HG03571 (cell line): Measurements from ENCODE around the gene MEI1.
"Not testable (repeated sequence)": the region's sequence is repeated elsewhere in the genome, so short reads cannot be mapped to it uniquely, and the experiment has no call there.

Experiments
- ATAC-seq: cut with Tn5 transposase; IDR thresholded peaks from one replicate; pipeline ENCODE4 v1.9.1; 2021; ENCODE audit not compliant: unreplicated experiment

The MEI1 gene

DNA sequence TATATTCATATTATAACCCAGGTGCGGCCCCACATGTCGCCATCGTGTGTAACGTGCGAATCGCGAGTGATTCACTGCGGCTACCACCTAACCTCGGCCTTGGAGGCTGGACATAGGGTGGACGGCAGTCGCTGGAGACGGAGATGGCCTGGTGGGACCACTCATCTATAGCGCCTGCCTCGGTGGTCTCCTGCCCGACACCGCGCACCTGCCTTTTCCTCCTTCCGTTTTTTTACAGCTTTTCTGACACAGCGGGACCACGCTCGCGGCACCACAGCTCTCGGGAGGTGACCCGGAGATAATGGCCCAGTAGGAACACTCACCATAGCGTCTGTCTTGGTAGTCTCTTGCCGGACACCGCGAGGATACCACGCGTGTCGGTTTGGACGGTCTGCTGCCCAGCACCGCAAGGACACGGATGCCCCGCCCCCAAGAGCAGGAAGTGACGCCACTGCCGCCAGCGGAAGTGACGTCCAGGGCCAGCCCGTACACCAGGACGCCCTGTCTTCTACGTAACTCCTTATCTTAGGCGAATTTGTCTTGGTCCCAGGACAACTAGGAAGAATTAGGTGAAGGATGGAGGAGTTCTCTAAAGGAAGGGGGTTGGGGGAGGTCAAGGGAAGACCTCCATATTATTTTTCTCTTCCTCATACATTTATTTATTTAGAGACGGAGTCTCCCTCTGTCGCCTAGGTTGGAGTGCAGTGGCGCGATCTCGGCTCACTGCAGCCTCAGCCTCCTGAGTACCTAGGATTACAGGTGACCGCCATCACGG is 17.1 kb upstream of the MEI1 start:
- ATAC-seq = peak; percentile 49

DNA sequence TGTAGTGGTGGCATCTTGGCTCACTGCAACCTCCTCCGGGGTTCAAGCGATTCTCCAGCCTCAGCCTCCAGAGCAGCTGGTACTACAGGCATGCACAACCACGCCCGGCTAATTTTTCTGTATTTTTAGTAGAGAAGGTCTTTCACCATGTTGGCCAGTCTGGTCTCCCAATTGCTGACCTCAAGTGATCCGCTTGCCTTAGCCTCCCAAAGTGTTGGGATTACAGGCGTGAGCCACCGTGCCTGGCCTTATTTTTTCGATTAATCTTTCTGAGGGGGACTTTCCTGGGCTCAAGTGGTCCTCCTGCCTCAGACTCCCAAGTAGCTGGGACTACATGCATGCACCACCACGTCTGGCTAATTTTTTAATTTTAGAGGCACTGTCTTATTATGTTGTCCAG is 16.3 kb upstream of the MEI1 start:
- no peak for ATAC-seq

DNA sequence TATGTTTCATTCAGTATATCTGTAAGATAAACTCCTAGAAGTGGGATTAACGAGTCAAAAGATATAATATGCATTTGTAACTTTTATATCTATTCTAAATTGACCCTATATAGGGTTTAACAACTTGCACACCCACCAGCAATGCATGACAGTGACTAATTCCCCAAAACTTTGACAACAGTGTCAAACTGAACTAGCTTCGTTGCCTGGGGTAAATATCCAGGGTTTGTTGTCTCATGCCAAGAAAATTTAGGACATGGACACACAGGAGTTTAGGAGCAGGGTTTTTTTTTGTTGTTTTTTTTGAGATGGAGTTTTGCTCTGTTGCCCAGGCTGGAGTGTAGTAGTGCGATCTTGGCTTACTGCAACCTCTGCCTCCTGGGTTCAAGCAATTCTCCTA is 15.7 kb upstream of the MEI1 start:
- no peak for ATAC-seq

DNA sequence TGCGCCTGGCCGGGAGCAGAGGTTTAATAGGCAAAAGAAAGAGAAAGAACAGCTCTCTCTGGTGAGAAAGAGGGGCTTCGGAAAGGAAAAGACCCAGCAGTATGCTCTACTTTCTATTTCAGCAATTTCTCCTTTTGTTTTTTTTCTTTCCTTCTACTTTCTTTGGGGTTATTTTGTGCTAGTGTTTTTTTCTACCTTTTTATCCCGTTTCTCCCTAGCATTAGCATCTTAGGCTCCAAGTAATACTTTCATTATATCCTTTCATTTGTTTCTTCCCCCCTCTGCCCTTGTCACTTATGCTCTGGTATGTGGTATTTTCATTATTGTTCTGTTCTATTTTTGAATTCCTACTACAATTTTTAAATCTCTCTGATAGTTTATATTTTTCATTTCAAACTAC is 15.1 kb upstream of the MEI1 start:
- no peak for ATAC-seq

DNA sequence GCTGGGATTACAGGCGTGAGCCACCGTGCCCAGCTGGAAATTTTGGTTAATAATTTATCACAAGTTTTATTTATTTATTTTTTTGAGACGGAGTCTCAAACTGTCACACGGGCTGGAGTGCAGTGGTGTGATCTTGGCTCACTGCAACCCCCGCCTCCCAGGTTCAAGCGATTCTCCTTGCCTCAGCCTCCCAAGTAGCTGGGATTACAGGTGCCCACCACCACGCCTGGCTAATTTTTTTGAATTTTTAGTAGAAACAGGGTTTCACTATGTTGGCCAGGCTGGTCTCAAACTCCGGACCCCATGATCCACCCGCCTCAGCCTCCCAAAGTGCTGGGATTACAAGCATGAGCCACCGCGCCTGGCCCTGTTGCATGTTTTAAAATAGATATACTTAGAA is 12.4 kb upstream of the MEI1 start:
- ATAC-seq = not testable (repeated sequence)

DNA sequence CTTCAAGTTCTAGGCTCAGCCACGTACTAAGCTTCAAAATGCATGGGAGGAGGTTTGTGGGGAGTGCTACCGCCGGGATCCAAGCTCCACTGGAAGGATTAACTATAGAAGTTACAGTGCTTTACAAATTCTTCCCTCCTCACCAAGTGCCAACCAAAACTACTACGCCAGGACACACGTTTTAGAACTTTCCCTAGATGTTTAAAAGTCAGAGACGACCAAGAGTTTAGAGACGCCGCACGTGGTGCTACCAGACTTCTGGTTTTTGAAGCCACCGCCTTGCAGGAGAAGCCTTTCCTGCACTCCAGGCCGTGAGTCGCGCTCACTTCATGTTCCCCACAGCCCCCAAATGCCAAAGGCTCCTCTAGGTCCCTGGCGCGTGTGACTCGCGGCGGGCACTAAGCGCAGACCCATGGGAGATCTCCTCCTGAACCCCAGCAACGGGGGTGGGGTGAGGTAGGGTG is 11.4 kb upstream of the MEI1 start:
- no peak for ATAC-seq

DNA sequence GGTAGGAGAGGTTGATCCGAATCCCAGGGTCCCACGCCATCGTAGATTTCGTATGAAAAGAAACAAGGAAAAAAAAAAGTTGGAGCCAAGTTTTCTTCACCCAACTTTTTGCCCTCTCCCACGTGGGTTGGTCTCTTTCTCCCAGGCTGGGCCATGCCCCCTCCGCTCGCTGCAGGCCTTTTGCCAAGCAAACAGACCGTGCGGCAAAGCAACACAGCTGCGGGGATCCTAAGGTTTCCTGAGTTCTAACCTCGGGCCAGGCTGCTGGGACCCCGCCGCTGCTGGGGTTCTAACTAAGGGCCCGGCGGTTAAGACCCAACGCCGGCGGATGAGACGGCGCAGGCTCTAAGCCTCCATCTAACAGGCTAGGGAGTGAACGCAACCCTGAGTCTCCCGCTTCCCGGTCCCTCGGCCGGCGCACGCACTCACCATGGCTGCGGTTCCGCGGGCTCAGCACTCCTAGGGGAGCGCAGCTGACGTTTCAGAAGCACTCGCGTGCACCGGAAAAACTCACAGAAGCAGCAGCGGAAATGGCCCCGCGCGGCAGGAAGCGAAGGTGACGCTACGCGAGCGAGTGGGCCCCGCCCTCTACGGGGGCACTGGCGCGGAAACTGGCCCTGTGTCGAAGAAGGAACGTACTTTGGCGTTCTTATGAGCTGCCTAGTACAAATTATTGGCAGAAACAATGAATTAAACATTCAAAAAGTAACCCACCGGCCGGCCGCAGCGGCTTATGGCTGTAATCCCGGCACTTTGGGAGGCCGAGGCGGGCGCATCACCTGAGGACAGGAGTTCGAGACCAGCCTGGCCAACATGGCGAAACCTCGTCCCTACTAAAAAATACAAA is 10.7 kb upstream of the MEI1 start, which contains the start of gene SNU13:
Gene SNU13, minus strand, starts transcription at position 503 of the 847 bp plus-strand sequence. Its CDS starts 71 bp downstream, at position 432.
- peak; percentile 82 for ATAC-seq

DNA sequence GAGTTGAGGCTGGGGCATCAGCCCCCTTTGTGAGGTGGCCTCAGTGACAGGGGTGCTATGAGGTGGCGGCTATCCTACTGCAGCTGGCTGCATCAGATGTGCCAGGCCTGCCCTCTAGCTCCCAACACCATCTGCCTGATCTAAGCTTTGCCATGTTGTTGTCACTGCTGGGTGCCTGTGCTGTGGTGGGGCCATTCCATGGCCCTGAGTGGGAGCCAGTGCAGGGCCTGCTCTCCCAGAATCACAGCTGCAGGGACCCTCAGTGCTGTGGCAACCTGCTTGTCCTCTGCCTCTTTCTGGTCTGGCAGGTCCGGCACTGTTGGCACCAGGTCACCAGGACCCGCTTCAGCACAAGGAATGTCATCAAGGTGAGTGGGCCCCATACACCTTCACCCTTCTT is 8.8 kb upstream of the MEI1 start:
- ATAC-seq = no peak

DNA sequence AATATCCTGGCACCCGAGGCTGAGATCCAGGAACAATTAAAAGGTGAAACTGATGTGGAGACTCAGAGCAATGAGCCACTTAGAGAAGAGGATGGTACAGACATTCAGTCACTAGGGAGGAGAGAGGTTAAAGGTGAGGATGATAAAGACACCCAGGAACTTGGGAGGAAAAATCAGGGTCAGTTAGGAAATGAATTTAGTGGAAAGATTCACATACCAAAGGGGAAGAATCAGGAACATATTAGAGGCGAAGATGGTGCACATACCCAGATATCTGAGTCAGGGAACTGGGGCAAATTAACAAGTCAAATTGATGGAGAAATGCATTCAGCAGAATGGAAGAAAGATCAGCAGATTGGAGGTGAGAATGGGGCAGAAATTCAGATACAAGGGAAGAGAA is 4.1 kb upstream of the MEI1 start:
- ATAC-seq = no peak

DNA sequence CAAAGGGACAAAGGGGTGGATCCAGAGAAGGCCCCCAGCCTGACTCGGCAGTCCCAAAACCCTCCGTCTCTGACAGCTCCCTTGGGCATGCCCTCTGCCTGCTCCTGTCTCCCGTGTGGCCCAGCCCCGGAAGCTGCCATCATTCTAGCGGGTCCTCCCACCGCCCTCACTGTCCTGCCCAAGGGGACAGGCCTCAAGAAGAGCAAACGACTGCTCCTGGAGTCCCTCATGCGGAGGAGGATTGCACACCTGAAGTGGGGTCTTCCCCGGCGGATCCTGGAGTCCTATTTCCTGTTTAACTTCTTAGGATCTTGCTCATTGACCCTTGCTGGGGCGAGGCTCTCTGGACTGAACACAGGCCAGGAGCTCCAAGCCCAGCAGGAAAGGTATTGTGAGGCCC is 2.6 kb upstream of the MEI1 start:
- ATAC-seq = no peak

- peak; percentile 45 for ATAC-seq
These were observed 2.1 kb upstream of the MEI1 start for GRCh38 chr22:41697126-41697775.

GRCh38 chr22:41700108-41700364 is 733 bp downstream of the MEI1 start:
- ATAC-seq = no peak

GRCh38 chr22:41702763-41703162 is 3.5 kb downstream of the MEI1 start:
- ATAC-seq = no peak

- ATAC-seq = no peak
These were observed 10.0 kb downstream of the MEI1 start for GRCh38 chr22:41709341-41709740.

- ATAC-seq = no peak
These were observed 13.7 kb downstream of the MEI1 start for GRCh38 chr22:41713004-41713403.

DNA sequence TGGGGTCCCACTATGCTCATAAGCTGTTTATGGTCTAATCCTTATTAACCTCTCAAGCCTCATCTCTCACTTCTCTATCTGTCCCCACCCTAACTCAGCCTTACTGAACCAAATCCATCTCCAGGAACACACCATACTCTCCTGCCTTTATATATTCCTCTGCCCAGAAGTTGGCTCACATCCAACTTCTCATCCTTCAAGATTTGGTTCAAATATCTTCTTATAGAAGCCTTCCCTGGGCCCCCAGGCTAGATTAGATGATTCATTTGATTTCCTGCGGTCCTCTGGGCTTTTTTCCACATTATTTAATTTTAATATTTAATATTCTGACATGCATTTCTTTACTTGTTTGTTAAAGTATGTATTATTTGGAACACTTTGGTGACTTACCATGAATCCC is 23.2 kb downstream of the MEI1 start:
- ATAC-seq = no peak

- ATAC-seq = no peak
These were observed 26.3 kb downstream of the MEI1 start for GRCh38 chr22:41725510-41726110.

DNA sequence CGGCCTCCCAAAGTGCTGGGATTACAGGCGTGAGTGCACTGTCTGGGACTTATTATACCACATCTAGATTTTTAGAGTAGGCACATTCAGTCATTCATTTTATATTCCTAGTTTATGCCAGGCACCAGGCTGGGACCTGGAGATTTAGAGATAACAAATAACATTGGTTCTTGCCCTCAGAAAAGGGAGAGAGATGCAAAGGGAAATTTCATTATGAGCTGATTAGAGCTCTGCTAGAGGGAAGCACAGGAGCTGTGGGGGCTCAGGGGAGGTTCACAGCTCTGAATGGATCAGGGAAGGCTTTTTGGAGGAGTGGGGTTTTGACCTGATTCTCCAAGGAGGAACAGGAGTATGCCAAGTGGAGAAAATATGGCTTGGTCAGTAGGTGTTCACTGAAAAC is 32.3 kb downstream of the MEI1 start:
- ATAC-seq = no peak

- ATAC-seq = no peak
These were observed 32.9 kb downstream of the MEI1 start for GRCh38 chr22:41732096-41732772.

DNA sequence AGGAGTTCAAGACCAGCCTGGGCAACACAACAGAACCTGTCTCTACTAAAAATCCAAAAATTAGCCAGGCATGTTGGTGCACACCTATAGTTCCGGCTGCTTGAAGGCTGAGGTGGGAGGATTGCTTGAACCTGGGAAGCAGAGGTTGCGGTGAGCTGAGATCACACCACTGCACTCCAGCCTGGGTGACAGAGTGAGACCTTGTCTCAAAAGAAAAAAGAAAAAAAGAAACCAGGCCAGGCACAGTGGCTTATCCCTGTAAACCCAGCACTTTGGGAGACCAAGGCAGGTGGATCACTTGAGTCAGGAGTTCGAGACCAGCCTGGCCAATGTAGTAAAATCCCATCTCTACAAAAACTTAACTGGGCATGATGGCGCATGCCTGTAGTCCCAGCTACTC is 33.9 kb downstream of the MEI1 start:
- not testable (repeated sequence) for ATAC-seq

DNA sequence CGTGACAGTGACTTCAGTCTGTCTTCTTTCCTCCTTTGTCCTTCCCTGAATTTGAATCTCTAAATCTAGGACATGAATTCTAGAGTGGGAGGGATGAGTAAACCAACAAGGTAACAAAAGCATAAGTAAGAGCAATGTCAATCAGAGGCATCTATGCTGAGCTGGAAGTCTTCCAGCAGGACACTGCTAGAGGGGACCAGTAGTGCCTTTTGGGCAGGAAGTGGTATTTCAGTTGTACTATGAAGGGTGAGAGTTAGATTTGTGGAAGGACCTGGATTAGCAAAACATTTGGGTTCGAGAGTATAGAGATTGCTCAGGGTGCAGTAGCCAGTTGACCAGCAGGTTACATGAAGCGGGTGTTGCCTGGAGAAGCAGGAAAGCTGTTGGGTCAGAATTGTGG is 40.3 kb downstream of the MEI1 start:
- no peak for ATAC-seq
